Measurements from ENCODE around the gene OTUD3.

GRCh38 chr1:19909971-19910370 is 27.8 kb downstream of the OTUD3 start:
- TF ChIP-seq CTCF (conservative IDR thresholded peaks at IDR 0.05 in 1 of 2, IDR thresholded peaks at IDR 0.05 in 1 of 2; ENCODE audit: extremely low read depth in 1 of 2, insufficient read depth in 1 of 2, low read depth in 1 of 2, low read length in 2 of 2) (no peak), EZH2 (IDR thresholded peaks at IDR 0.05; ENCODE audit: borderline replicate concordance, low read length) (no peak)

All from mammary epithelial cell (primary cell).